Lower leg skin (tissue), 4 donors: ENCODE measurements around the gene ELAC2. TPM values are rescaled to one million over a fixed set of nuclear protein-coding genes. Genes with fewer than 3 reads are reported as not detected.

Experiments
- DNase-seq, 2 donors: peaks; one replicate each; pipeline ENCODE4 v3.0.0-alpha.2; 2019; ENCODE audit warnings: low spot score in 2 of 2
- H3K4me3 ChIP-seq: fragments of 200-600 bp; sonication (generic); 2 replicates; pipeline ENCODE4 v1.5.1; 2017; ENCODE audit warnings: mild to moderate bottlenecking, low read depth; ENCODE audit not compliant: poor library complexity, severe bottlenecking
- POLR2A ChIP-seq, 2 donors: fragments of 450-650 bp; IDR thresholded peaks; one replicate each; pipeline ENCODE4 v1.6.1; 2016 to 2017; ENCODE audit warnings: antibody characterized with exemption in 2 of 2, mild to moderate bottlenecking in 1 of 2, moderate library complexity in 1 of 2
- WGBS, 2 donors: methylation state at CpG; one replicate each; pipeline ENCODE4 v1.1.5; 2018; 5-methylcytosine and 5-hydroxymethylcytosine counted together
- intact Hi-C: fragments of 100-400 bp; cut with DNase I; formaldehyde crosslinking; loops from one replicate; pipeline ENCODE4 v1.15.0; 2023; ENCODE audit warnings: low total_unique reads
- total RNA-seq, 4 donors: library from RNA; depleted of rRNA; stranded (reverse); fragments of >200 nt; gene quantifications; one replicate each; pipeline ENCODE4 v1.1.0, GENCODE V29; 2016
- TF ChIP-seq, protein P1 (sequence below), 3 donors: fragments of 450-650 bp; IDR thresholded peaks; one replicate each; pipeline ENCODE4 v1.5.1; 2016; ENCODE audit warnings: antibody characterized with exemption in 3 of 3, mild to moderate bottlenecking in 3 of 3, moderate library complexity in 2 of 3

ELAC2 gene, protein sequence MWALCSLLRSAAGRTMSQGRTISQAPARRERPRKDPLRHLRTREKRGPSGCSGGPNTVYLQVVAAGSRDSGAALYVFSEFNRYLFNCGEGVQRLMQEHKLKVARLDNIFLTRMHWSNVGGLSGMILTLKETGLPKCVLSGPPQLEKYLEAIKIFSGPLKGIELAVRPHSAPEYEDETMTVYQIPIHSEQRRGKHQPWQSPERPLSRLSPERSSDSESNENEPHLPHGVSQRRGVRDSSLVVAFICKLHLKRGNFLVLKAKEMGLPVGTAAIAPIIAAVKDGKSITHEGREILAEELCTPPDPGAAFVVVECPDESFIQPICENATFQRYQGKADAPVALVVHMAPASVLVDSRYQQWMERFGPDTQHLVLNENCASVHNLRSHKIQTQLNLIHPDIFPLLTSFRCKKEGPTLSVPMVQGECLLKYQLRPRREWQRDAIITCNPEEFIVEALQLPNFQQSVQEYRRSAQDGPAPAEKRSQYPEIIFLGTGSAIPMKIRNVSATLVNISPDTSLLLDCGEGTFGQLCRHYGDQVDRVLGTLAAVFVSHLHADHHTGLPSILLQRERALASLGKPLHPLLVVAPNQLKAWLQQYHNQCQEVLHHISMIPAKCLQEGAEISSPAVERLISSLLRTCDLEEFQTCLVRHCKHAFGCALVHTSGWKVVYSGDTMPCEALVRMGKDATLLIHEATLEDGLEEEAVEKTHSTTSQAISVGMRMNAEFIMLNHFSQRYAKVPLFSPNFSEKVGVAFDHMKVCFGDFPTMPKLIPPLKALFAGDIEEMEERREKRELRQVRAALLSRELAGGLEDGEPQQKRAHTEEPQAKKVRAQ
- total RNA-seq = 100 to 1,000 TPM in 1 of 4 donors, 10 to 100 TPM in 3; 44.3 to 107 (median 62.0) TPM

- TF ChIP-seq, protein P1, sequence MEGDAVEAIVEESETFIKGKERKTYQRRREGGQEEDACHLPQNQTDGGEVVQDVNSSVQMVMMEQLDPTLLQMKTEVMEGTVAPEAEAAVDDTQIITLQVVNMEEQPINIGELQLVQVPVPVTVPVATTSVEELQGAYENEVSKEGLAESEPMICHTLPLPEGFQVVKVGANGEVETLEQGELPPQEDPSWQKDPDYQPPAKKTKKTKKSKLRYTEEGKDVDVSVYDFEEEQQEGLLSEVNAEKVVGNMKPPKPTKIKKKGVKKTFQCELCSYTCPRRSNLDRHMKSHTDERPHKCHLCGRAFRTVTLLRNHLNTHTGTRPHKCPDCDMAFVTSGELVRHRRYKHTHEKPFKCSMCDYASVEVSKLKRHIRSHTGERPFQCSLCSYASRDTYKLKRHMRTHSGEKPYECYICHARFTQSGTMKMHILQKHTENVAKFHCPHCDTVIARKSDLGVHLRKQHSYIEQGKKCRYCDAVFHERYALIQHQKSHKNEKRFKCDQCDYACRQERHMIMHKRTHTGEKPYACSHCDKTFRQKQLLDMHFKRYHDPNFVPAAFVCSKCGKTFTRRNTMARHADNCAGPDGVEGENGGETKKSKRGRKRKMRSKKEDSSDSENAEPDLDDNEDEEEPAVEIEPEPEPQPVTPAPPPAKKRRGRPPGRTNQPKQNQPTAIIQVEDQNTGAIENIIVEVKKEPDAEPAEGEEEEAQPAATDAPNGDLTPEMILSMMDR (IDR thresholded peaks at IDR 0.05) = no peak
- TF ChIP-seq POLR2A (IDR thresholded peaks at IDR 0.05) = no peak
- H3K4me3 ChIP-seq = peak within 1 kb of the TSS; percentile 72
- intact Hi-C loops = no loop called here
- DNase-seq = peak; percentile 99
- WGBS, 2 donors = 0% methylated on average over 21 to 59 of the region's 79 CpGs
Measured at GRCh38 chr17:13017655-13018459, at the start of gene ELAC2. TSS of gene ELAC2 (minus strand) at chr17:13018027. CDS start at chr17:13017947, 80 bp downstream.

GRCh38 chr17:13065032-13065431 is 47.2 kb upstream of the ELAC2 start:
- 33 to 39% methylated on average over 1 of the region's 1 CpG for WGBS, 2 donors
- no peak overlapping the region for H3K4me3 ChIP-seq
- no peak for DNase-seq
- TF ChIP-seq, protein P1 (IDR thresholded peaks at IDR 0.05) = no peak
- TF ChIP-seq POLR2A (IDR thresholded peaks at IDR 0.05) = no peak
- intact Hi-C loops = no loop called here

- WGBS, 2 donors = 68 to 75% methylated on average over 5 of the region's 5 CpGs
- H3K4me3 ChIP-seq = no peak overlapping the region
- no peak for DNase-seq
- TF ChIP-seq, protein P1 (IDR thresholded peaks at IDR 0.05) = no peak
- intact Hi-C loops = no loop called here
Measured at GRCh38 chr17:13055131-13055530, 37.3 kb upstream of the ELAC2 start.

DNA sequence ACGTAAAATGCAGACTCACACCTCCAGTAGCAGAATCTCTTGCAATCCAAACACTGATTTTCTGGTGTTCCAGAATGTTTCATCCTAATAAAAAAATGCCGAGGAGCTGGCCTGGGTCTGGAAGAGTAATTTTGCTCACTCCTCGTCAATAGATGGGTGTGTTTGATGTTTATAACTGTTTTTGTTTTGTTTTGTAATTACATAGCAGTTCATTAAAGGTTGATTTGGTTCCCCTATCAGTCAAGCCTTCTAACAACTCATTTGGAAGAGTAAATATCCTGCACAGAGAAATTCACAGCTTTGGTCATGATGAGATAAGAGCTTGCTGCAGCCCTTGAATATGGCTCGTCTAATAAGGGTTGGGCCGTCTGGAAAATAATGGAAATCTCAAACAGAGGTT is 36.8 kb upstream of the ELAC2 start:
- intact Hi-C loops = no loop called here
- DNase-seq = no peak
- 71 to 74% methylated on average over 5 of the region's 5 CpGs for WGBS, 2 donors
- no peak overlapping the region for H3K4me3 ChIP-seq
- TF ChIP-seq, protein P1 (IDR thresholded peaks at IDR 0.05) = no peak
- TF ChIP-seq POLR2A (IDR thresholded peaks at IDR 0.05) = no peak

DNA sequence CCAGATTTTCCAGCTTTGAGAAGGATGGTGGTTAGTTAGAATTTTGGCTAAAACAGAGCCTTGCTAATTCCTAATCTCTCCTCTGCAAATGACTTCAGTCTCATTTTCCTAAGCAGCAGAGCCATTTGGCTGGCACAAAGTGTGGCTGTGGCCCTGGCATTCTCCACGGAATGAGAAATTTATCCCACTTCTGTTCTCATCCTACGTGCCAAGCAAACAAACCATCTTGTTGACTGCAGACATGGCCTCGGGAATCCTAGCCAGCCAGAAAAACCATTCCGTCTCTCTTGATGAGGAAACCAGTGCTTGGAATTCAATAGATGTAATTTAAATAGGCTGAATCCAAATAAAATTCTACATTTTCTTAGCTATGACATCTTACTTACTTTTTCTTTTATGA is 34.1 kb upstream of the ELAC2 start:
- no peak for TF ChIP-seq POLR2A (IDR thresholded peaks at IDR 0.05)
- TF ChIP-seq, protein P1 (IDR thresholded peaks at IDR 0.05) = no peak
- intact Hi-C loops = no loop called here
- WGBS, 2 donors = 50 to 57% methylated on average over 4 of the region's 4 CpGs

More for the DNA sequence above, 34.1 kb upstream of the ELAC2 start:
- DNase-seq = no peak
- H3K4me3 ChIP-seq = no peak overlapping the region
